Measurements from ENCODE around the gene TMEM213.

GRCh38 chr7:138814816-138815332, 17.1 kb downstream of the TMEM213 start:
- TF ChIP-seq CTCF (conservative IDR thresholded peaks at IDR 0.05 in 1 of 2, IDR thresholded peaks at IDR 0.05 in 1 of 2; ENCODE audit: low read depth in 1 of 2, low read length in 2 of 2) (no peak), EZH2 (IDR thresholded peaks at IDR 0.05; ENCODE audit: low read length, missing control alignments) (no peak)
